ENCODE measurements around the gene RHBDL1.

The RHBDL1 gene

GRCh38 chr16:704552-705380 lies 29.3 kb downstream of the RHBDL1 start:
- no peak for DNase-seq (ENCODE audit: low read depth)
- H3K4me3 ChIP-seq (ENCODE audit: low read depth, low read length), result no peak overlapping the region
- TF ChIP-seq, protein P1, sequence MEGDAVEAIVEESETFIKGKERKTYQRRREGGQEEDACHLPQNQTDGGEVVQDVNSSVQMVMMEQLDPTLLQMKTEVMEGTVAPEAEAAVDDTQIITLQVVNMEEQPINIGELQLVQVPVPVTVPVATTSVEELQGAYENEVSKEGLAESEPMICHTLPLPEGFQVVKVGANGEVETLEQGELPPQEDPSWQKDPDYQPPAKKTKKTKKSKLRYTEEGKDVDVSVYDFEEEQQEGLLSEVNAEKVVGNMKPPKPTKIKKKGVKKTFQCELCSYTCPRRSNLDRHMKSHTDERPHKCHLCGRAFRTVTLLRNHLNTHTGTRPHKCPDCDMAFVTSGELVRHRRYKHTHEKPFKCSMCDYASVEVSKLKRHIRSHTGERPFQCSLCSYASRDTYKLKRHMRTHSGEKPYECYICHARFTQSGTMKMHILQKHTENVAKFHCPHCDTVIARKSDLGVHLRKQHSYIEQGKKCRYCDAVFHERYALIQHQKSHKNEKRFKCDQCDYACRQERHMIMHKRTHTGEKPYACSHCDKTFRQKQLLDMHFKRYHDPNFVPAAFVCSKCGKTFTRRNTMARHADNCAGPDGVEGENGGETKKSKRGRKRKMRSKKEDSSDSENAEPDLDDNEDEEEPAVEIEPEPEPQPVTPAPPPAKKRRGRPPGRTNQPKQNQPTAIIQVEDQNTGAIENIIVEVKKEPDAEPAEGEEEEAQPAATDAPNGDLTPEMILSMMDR (IDR thresholded peaks at IDR 0.05; ENCODE audit: low read depth, low read length, missing control alignments), result no peak

DNA sequence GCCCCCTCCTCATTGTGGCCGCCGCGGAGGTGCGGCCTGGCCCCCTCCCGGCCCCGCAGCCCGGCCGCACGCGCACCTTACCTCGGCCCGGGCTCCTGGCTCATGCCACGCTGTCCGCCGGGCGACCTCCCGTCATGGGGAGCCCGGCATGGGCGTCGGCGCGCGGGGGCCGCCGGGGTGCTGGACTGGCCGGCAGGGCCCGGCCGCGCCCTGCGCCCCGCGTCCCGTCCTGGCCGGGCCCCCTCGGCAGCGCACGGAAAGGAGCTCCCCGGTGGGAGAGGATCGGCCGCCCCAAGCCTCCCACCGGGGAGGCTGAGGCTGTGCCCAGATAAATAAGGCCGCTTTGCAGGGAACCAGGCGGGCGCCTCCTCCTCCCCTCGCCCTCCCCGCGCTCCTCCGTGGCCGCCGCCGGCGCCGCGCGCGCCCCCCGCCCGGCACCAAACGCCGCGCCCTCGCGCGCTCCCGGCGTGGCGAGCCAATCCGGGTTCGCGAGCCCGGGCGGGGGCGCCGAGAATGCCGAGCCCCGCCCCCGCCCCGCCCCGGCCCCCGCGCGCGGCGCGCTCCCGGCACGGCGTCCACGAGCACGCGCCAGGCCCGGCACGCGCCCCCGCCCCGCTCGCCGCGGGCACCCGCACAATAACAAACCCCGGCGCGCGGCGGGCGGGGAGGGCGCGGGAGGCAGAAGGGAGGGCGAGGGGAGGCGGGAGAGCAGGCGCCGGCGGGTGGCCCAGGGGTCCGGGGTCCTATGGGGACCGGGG lies 30.1 kb downstream of the RHBDL1 start, which contains the start of gene FBXL16:
Gene FBXL16 (minus strand): TSS at position 371 of the 758 bp plus-strand sequence. CDS start 8,396 bp downstream, outside the sequence.
- TF ChIP-seq, protein P1 (IDR thresholded peaks at IDR 0.05; ENCODE audit: low read depth, low read length, missing control alignments), result no peak
- DNase-seq (ENCODE audit: low read depth), result no peak
- no peak within 1 kb of the TSS for H3K4me3 ChIP-seq (ENCODE audit: low read depth, low read length)

- H3K4me3 ChIP-seq (ENCODE audit: low read depth, low read length), result no peak overlapping the region
- DNase-seq (ENCODE audit: low read depth), result no peak
- TF ChIP-seq, protein P1 (IDR thresholded peaks at IDR 0.05; ENCODE audit: low read depth, low read length, missing control alignments), result no peak
These were observed 31.0 kb downstream of the RHBDL1 start for GRCh38 chr16:706189-707061.

- H3K4me3 ChIP-seq (ENCODE audit: low read depth, low read length), result no peak overlapping the region
- TF ChIP-seq, protein P1 (IDR thresholded peaks at IDR 0.05; ENCODE audit: low read depth, low read length, missing control alignments), result no peak
- no peak for DNase-seq (ENCODE audit: low read depth)
These were observed 31.6 kb downstream of the RHBDL1 start for GRCh38 chr16:707062-707538.

GRCh38 chr16:708019-708418 lies 32.5 kb downstream of the RHBDL1 start:
- no peak for DNase-seq (ENCODE audit: low read depth)
- TF ChIP-seq, protein P1 (IDR thresholded peaks at IDR 0.05; ENCODE audit: low read depth, low read length, missing control alignments), result no peak

GRCh38 chr16:708959-709358 lies 33.5 kb downstream of the RHBDL1 start:
- TF ChIP-seq, protein P1 (IDR thresholded peaks at IDR 0.05; ENCODE audit: low read depth, low read length, missing control alignments), result no peak
- H3K4me3 ChIP-seq (ENCODE audit: low read depth, low read length), result no peak overlapping the region
- no peak for DNase-seq (ENCODE audit: low read depth)

More at GRCh38 chr16:708019-708418, 32.5 kb downstream of the RHBDL1 start:
- H3K4me3 ChIP-seq (ENCODE audit: low read depth, low read length), result no peak overlapping the region

All from GM12864 (cell line).